HG03025 (cell line): ENCODE data around the gene KLHDC8B.

Experiments used
- ATAC-seq: cut with Tn5 transposase; IDR thresholded peaks from one replicate; pipeline ENCODE4 v1.9.1; 2021; ENCODE audit warnings: mild to moderate bottlenecking, moderate library complexity; ENCODE audit not compliant: unreplicated experiment, low FRiP score

KLHDC8B gene

GRCh38 chr3:49171119-49171774 is at the start of gene KLHDC8B:
KLHDC8B (plus strand) TSS chr3:49171598; CDS start chr3:49172770, 1,172 bp downstream.
- no peak for ATAC-seq

DNA sequence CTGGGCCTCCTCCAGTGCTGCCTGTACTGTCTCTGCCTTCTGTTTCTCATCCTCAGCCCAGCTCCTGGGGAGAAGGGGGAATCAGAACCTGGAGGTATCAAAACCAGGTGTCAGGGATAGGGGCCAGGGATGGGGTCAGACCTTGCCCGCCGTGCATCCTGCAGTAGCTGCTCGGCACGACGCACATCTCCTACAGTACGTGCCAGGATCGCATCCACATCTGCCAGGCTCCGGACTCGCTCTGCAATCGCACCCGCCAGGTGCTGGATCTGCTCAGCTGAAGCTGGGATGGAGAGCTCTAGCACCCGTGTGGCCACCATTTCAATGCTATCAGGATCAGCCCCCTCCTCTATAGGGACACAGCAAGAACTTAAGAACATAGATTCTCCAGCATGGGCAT is 49.4 kb upstream of the KLHDC8B start:
- no peak for ATAC-seq

GRCh38 chr3:49122451-49122850 is 48.9 kb upstream of the KLHDC8B start:
- ATAC-seq = no peak

DNA sequence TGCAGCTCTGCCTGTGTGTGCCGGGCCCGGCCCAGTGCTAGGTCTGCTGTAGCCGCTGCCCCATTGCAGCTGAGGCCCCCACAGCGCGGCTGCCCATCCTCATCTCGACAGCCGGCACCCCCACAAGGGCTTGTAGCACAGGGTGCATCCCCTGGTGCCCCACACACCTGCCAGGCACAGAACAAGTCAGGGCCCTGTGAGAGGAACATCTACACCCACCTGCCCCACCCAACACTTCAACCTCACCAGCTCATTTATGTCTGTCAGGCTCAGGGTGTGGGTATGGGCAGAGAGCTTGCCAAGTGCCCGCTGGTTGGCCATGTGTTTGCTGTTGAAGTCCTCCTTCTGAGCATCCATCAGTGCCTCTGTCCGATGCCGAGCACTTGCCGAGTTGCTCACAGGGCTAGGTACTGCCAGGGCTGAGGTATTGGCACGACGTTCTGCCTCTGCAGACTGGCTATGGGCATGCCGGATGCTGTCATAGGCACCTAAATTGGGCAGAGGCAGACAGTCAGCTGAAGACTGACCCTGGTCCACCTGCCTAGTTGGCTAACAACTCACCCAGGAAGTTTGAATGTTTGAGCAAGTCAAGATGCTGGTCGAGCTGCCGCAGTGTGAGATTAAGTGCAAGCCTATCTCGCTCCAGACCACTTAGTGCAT is 48.4 kb upstream of the KLHDC8B start:
- ATAC-seq = no peak

GRCh38 chr3:49123687-49124086 is 47.7 kb upstream of the KLHDC8B start:
- ATAC-seq = no peak

DNA sequence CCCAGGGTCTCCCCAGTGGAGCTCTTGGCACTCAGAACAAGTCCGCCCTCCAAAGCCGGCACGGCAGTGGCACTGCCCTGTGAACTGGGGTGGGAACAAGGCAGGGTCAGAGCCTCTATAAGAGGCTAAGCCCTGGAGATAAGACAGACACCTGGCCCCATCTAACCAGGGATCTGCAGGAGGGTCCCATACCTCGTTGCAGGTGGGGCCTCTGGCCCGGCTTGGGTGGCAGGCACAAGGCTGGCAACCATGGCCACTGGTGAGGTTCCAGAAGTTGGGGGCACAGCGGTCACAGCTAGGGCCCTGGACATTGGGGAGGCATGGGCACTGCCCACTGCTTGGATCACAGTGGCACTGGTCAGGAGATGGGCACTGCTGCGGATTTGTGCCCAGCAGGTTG is 47.2 kb upstream of the KLHDC8B start:
- ATAC-seq = no peak

GRCh38 chr3:49124991-49125670 is 46.3 kb upstream of the KLHDC8B start:
- no peak for ATAC-seq

GRCh38 chr3:49131040-49131439 is 40.4 kb upstream of the KLHDC8B start:
- no peak for ATAC-seq

GRCh38 chr3:49131576-49131975 is 39.8 kb upstream of the KLHDC8B start:
- no peak for ATAC-seq

DNA sequence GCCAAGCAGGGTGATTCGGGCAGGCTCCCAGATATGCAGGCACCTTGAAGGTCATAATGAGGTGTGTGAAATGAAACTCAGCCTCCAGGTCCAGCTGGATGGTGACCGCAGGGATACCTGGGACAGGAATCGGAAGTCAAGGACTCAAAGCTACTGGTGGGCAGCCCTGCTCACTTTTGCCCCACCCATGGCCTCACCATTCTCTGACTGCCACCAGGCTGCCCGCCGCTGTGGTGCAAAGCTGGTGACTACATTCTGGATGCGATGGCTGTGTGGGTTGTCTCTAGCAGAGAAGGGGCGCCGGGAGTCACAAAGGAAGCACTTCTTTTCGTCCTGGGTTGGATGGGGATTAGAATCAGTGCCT is 39.3 kb upstream of the KLHDC8B start:
- ATAC-seq = no peak

DNA sequence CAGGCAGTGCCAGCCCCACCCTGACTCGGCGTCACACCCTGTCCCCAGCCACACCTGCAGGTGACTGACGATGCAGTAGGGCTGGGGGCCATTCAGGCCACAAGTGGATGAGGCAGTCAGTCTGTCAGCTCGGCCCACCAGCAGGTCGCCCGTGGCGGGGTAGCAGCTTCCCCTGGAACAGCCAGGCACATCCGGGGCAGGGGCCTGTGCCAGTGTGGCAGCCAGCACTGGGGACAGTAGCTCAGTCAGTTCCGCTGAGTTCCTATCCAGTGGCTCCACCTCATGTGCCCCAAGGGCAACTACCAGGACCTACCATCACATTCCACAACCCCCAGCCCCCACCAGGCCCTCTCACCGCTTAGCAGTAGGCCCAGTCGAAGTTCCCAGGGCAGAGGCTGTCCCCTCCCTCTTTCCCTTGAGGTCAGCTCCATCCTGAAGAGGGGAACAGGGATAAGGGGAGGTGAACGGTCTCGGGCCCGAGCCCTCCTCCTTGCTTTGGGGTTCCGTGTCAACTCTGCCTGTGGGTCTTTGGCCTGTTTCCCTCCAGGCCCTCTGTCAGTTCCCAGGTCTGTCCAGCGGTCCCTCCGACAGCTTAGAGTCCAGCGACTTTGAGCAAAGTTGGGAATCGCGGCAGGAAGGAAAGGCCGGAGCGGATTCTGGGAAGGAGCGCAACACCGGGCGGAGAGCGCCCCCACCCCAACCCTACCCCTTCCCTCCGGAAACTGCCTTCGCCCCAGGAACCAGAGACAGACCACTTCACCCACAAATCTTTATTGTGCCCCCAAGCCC is 38.8 kb upstream of the KLHDC8B start, which contains the start of gene LAMB2:
Gene LAMB2 (minus strand): TSS at position 614 of the 789 bp plus-strand sequence. CDS start 183 bp downstream, at position 431.
- no peak for ATAC-seq

GRCh38 chr3:49133226-49133951 is 38.0 kb upstream of the KLHDC8B start:
- no peak for ATAC-seq

- no peak for ATAC-seq
Measured at GRCh38 chr3:49134471-49135265, 36.7 kb upstream of the KLHDC8B start.

GRCh38 chr3:49135499-49135898 is 35.9 kb upstream of the KLHDC8B start:
- ATAC-seq = no peak

- ATAC-seq = no peak
Measured at GRCh38 chr3:49140080-49140479, 31.3 kb upstream of the KLHDC8B start.

GRCh38 chr3:49148159-49148558 is 23.2 kb upstream of the KLHDC8B start:
- no peak for ATAC-seq

DNA sequence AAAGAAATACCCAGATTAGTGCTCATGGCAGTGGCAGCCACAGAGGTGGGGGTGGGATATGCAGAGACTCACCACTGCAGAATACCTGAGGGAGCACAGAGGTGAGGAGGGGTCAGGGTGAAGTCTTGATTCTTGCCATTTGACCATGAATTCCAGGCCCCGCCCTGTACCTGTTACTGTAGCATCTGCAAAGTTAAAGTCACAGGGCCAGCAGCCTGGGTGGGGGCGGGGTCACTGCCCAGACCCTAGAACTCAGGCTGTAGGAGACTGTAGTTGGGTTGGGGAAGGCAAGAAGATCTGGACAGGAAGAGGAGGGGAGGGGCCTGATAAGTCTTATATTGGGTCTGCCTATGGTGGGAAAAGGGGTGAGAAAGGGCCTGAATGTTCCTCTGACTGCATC is 19.8 kb upstream of the KLHDC8B start:
- no peak for ATAC-seq

DNA sequence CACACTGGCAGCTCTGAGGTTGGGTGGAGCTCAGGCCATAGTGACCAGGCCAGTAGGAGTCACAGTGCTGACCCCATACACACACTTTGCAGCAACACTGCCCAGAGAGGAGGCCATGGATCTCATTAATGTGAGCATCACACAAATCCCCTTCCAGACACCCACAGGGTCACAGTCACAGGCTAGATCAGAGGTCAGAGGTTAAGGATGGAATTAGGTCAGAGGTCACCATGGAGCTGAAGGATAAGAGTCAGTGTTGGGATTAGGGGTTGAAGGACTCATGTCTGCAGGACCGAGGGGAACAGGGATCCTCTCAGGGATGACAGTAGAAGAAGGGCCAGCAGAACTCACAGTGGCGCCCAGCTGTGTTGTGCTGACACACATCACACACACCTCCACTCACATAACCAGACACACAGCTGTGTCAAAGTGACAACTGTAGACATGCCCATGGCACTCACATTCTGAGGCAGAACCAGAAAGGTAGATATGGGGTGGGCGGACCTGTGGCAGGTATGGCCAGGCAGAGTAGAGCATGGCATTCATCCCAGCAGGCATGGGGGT is 18.0 kb upstream of the KLHDC8B start:
- ATAC-seq = no peak

- ATAC-seq = no peak
Measured at GRCh38 chr3:49157289-49157688, 14.1 kb upstream of the KLHDC8B start.
